HG03196 (cell line): Measurements from ENCODE around the gene AKAP9.
"Not testable (repeated sequence)": the region's sequence is repeated elsewhere in the genome, so short reads cannot be mapped to it uniquely, and the experiment has no call there.

Experiments used
- ATAC-seq: cut with Tn5 transposase; IDR thresholded peaks from one replicate; pipeline ENCODE4 v1.9.1; 2021; ENCODE audit not compliant: unreplicated experiment

AKAP9 gene

DNA sequence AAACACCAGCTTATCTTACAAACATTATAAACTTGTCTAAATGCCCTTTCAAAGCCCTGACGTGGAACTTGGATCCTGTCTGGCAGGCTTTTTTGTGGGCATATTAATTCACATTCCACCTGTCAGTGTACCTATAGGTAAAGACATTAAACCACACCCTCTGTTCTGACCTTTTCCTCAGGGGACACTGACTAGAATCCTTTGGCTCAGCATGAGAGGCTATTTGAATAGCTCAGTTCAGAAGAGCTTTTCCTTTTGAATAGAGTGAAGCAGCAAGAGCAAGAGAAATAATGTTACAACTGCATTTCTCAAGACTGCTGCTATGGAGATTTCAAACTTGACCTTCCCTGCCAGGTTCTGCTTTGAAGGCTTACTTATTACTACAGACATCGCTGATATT, 116.7 kb downstream of the AKAP9 start:
- ATAC-seq = no peak

DNA sequence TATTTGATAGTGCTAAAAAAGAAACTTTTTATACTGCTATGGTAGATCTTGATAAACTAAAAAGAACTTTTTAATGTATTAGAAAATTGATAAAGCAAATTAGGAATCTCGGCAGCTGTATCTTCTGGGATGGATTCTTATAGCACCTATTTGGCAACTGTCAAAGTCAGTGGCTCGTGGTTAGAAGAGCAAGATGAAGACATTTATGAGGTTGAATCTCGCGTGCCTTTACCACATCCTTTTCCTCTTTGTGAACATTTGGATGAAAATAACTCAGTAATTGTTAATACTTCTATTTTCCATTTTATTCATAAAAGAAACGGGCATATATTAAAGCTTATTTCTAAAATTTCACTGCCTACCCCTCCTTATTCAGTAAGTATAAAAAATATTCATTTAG, 117.4 kb downstream of the AKAP9 start:
- no peak for ATAC-seq

DNA sequence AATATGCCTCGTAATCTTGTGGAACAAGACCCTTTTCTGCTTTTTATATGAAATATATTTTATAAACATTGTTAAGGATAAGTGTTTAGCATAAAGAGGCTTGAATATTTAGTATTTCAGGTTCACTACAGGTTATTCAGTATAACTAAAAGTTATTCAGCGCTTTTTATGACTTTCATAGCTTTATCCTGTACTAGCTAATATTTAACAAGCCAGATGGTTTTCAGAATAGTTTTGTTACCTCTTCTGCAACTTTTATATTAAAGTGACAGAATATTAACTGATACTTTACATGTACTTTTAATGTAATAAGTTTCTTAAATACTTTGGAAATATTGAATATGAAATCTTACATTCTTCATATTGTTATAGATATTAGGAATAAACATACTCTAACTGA, 118.2 kb downstream of the AKAP9 start:
- no peak for ATAC-seq

DNA sequence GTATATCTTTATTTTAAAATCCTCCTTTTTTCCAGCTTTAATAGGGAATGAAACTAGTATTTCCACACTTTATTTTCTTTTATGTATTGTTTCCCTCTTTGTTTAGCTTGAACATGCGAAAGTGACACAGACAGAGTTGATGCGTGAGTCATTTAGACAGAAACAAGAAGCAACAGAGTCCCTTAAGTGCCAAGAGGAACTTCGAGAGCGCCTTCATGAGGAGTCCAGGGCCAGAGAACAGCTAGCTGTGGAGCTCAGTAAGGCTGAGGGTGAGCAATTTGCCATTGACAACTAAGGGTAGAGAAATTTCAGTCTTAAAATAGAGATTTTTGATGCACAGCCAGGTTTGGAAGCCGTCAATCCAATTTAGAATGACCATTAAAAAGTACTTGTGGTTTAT, 120.5 kb downstream of the AKAP9 start:
- ATAC-seq = no peak

DNA sequence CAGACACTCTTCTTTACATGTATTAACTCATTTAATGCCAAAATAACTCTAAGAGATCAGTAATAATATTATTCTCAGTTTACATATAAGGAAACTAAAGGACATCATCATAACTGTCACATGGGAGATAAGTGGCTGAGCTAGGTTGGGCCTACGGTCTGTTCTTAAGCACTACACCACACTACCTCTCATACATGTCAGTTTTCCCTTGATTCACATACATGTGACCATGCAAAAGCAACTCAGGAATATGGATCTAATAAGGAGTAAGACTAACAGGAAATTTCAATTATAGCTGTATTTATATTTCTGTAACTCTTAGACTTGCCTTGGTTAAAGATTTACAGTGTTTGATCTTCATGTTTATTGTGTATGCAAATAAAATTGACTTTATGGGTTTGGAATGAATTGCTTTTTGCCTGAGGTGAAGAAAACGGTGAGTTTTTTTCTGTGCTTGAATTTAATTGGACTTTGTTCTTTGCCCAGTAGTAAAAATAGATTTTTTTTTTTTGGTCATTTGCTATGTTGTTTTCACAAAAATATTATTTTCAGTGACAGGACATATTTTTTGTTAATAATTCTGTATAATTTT, 123.9 kb downstream of the AKAP9 start:
- ATAC-seq = no peak

DNA sequence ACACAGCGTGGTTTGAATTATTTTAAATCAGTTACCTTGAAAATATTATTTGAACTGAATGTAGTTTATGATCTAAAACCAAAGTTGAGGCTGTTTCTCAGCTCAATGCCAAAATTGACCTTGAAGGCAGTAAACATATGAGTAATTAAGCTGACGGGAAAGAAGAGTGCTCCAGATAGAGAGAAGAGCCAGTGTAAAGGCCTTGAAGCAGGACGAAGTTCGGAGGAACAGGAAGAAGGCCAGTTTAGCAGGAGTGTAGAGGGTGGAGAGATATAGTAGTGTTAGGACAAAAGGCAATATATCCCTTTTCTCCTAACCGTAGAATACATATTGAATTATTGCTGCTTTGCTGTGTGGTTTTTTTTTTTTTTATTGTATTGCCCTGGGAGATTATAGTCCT, 130.4 kb downstream of the AKAP9 start:
- ATAC-seq = no peak

DNA sequence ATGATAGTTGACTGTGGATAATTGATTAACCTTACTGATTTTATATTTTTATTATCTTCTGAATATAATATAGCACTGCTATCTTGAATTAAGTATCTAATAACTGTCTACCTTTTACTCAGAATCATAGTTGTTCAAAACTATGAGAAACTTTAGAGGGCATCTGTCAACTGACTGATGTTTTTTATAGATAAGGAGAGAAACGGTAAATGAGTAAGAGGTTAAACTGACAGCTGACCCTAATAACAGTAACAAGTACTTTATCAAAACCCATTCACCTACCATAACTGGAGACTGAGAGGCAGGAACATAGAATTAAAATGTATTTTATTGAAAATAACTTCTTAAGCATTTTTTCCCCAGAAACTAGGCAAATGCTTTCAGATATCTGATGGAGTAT, 131.5 kb downstream of the AKAP9 start:
- ATAC-seq = no peak

DNA sequence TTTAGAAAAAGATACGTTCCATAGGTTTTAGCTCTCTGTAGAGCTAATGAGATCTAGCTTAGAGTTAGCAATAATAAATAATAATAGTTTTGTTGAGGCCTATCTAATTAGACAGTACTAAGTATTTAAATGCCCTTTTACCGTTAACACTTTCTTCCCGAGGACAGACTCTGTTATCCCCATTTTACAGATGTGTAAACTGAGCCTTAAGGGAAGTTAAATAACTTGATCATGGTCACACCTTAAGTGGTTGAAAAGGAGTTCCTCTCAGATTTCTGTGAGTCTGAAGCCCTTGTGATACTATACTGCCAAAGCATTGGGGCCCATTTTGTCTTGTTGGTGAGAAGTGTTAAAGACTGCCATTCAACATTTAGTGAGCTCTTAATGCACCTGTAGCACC, 132.0 kb downstream of the AKAP9 start:
- ATAC-seq = no peak

DNA sequence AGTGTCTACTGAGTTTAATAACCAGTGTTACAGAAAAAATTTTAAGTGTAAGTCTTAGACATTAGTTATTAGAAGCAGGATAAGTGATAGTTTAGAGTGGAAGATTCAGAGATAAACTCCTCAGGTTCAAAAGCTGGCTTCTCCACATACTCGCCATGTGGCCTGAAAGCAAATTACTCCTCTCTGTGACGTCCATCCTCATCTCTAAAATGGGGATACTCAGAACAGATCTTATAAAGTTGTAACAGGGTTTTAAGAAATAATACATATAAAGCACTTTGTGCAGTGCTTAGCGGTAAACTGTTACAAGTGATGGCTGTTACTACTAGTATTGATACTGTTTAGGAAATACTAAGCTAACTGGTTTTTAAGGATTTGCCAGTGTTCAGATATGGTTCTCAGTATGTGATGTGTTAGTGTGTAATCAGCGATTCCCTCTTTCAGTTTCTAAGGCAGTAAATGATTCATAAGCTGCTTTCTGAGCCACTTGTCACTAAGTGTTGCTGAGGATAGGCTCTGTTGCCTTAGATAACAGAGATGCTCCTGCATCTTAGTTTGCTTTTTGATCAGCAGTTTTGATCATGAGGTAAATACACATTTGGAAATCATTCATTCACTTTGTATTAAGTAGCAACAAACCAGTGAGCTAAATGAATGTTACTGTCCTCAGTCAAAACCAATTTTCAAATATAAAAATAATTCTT, 134.9 kb downstream of the AKAP9 start:
- peak; percentile 91 for ATAC-seq

DNA sequence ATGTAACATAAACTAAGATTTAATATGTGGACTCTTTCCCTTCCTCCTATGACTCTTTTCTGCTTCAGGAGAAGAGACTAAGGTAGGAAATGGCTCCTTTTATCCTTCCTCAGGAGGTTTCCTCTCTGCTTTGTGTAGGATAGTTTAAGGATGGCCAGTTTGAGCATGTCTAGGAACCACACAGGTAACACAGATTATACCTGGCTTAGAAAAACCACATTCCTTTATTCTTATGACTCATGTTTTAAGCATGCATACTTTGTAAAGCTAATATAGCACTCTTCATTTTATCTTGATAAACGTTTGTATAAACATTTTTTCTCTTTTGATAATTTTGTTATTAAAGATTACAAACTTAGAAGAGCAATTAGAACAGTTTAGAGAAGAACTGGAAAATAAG, 135.8 kb downstream of the AKAP9 start:
- ATAC-seq = no peak

DNA sequence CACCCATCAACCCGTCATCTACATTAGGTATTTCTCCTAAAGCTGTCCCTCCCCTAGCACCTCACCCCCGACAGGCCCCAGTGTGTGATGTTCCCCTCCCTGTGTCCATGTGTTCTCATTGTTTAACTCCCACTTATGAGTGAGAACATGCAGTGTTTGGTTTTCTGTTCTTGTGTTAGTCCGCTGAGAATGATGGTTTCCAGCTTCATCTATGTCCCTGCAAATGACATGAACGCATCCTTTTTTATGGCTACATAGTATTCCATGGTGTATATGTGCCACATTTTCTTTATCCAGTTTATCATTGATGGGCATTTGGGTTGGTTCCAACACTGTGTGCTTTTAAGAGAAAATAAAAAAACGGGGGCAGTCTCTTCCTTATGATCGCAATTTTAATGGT, 143.3 kb downstream of the AKAP9 start:
- ATAC-seq = not testable (repeated sequence)

DNA sequence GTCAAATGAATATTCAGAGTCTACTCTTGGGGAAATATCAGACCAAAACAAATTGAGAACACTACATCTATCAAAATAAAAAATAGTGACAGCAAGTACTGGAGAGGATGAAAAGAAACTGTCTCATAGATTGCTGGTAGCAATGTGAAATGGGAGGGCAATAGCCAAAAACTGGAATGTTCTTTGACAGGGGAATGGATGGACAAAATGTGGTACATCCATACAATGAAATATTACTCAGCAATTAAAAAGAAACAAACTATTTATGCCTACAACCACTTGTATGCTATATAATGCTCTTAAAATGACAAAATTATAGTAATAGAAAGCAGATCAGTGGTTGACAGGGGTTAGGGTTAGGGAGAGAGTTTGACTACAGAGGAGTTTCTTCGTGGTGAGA, 147.6 kb downstream of the AKAP9 start:
- no peak for ATAC-seq

DNA sequence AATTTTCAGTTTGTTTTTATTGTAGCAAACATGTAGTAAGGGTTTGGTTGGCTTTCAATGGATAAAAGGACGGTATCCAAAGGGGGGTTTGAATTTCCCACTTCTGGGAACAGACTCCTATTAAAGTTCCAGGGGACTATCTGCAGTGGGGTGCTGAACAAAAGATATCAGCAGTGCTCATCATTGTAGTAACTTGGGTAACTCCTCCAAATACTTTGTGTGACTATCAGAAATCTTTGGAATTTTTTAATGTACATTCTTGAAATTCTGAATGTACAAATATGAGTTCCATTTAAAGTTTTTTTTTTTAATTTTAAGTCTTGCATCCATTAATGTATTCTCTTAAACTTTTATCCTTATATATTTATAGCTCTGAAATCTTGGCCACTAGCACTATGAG, 151.5 kb downstream of the AKAP9 start:
- no peak for ATAC-seq

DNA sequence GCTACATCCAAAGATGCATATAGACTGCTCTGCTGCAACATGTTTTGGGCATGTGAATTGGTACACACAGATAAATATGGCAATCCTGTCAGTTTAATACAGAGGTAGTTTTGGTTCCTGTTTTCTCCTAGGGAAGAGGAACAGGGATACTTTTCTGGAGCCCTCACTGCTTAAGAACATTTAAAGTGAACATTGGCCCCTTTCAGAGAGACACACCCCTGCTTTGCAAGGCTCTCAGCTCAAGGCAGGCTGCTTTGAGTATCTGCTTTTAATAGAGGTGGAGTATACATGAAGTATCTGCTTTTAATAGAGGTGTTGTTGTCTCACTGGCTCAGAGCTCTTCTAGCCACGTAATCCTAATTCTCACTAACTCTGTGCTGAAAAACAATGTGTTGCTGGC, 154.7 kb downstream of the AKAP9 start:
- no peak for ATAC-seq

DNA sequence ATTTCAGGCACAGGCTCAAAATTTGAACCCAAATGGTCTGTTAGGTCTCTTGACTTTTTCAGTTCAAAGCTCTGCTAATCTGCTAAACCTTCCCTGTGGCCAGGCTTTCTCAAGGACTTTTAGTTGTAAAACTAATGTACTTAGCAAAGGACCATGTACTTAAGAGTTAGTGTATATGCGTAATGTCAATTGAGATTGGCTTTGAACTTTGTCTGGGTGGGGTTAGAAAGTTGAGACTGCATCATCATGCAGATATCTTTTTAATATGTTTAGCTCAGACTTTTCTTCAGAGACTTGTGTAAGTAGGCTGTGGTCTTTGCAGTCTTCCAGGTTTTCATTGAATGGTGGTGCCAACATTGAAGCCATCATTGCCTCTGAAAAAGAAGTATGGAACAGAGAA, 159.9 kb downstream of the AKAP9 start:
- ATAC-seq = no peak

DNA sequence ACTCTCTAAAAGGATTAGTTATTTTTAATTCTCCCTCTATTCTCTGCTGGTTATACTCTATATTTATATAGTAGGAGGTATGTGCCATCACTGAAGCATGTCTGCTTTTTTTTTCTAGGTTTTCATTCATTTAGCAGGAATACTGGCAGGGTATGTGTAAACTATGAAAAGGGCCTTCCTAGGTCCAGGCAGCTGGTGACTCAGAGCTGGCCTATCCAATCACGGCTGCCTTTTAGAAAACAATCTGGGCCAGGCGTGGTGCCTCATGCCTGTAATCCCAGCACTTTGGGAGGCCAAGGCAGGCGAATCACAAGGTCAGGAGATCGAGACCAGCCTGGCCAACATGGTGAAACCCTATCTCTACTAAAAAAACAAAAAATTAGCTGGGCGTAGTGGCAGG, 162.2 kb downstream of the AKAP9 start:
- not testable (repeated sequence) for ATAC-seq

DNA sequence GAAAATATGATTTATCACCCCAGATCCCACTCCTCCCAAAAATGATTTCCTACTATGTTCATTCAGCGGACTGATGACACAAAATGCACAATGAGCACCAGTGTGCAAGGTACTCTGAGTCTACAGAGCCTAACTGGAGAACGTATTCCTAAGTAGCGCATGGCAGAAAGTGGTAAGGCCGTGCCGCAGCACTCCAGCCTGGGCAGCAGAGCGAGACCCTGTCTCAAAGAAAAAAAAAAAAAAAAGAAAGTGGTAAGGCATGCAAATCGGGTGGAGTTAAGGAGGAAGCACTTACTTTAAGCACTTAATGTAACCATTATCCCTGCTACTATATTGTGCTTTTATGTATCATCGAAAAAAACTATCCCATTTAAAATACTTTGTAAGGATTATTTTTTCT, 168.2 kb downstream of the AKAP9 start:
- ATAC-seq = no peak

DNA sequence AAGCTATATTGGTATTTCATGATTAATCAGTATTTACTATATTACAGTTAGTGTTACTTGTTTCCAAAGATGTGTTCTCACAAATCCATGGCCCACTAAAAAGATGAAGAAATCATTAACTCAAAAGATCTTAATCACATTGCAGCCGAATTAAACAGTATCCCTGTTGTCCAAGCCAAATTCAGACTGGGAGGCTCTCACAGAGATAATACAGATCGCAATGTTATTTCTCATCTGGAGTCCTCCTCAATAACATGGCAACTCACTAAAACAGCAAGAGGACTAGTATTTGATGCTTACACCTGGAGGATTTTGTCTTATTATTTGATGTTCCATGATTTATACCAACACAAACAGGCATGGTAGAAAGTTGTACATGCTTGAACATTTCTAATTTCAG, 170.2 kb downstream of the AKAP9 start:
- ATAC-seq = no peak

DNA sequence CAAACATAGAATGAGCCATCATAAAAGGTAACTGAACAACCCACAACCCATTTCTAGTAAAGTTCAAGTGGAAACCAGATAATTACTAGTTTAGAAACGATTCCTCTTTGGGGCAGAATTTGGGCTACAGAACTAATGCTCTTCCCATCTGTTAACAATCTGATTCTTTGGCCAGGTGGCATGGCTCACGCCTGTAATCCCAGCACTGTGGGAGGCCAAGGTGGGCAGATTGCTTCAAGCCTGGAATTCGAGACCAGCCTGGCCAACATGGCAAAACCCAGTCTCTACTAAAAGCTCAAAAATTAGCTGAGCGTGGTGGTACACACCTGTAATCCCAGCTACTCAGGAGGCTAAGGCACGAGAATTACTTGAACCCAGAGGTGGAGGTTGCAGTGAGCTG, 175.2 kb downstream of the AKAP9 start:
- ATAC-seq = no peak

DNA sequence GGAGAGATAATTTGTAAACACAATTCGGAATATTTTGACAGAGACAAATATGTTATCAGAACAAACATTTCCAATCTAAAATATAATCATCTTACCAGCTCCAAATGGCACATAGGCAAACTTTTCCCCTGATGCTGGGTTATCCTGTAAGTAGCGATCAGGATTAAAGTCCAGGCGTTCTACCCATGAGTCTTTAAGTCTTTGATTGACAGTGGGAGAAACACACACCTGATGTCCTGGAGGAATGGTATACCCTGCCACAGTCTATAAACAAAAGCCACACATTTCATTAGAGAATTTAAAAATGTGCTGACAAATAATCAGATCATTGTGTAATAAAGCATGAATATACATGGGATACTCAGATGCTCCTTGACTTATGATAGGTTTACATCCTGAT, 176.3 kb downstream of the AKAP9 start:
- no peak for ATAC-seq

DNA sequence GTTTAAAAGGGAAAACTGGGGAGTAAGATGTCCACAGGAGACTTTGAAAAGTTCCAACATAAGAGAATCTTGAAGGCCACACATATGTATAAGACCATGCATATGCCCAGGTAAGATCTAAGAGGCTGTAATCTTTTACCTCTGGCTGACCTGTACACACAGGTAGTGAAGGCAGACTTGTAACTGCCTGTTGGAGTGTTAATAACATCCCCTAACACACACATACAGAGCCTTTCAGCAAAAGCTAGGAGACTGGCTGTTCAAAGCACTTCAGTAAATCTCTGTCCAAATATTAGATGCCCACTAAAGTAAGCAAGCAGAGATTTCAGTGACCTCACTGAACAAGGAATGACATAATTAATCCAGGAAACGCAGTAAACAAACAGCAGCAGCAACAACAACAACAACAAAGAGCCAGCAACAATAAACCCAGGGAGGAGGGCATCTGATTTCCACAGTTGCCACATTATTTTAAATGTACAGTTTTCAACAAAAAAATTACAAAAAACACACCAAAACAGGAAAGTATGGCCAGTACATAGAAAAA, 178.6 kb downstream of the AKAP9 start:
- no peak for ATAC-seq

DNA sequence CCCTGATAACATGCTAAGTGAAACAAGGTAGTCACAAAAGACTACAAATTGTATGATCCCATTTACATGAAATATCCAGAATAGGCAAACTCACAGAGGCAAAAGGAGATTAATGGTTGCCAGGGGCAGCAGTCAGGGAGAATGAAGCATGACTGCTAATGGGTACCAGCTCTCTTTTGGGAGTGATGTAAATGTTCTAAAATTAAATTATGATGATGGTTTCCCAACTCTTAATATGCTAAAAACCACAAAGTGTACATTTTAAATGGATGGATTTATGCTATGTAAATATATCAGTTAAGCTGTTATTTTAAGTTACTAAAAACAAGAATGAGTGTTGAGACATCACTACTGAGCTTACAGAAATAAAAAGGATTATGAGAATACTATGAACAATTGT, 181.0 kb downstream of the AKAP9 start:
- ATAC-seq = no peak

DNA sequence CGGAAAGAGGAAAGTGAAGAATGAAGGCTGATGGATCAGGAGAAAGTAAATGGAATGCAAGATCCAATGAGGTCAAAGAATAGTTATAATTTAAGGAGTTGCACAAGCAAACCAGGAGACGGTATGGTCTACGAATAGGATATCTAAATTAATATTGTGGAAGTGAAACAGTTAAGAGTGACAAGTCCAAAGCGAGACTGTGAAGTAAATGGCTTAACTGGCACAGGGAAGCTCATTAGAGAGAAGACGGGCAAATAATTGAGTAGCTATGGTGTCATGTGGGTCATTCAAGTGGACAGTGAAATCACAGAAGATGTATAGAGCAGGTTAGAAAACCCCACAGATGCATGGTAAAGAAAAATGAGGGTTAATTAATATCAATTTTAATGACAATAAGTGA, 190.4 kb downstream of the AKAP9 start:
- ATAC-seq = no peak
